GM20000 (cell line): ENCODE measurements around the gene PVR.
"Not testable (repeated sequence)": the region's sequence is repeated elsewhere in the genome, so short reads cannot be mapped to it uniquely, and the experiment has no call there.

Experiments
- DNase-seq: peaks from one replicate; pipeline ENCODE4 v3.0.0; 2012; ENCODE audit warnings: low spot score
- CTCF ChIP-seq: IDR thresholded peaks from 2 replicates; pipeline ENCODE4 v1.5.1; 2012; ENCODE audit warnings: mild to moderate bottlenecking, control low read depth; ENCODE audit errors: extremely low read depth, missing control alignments

The PVR gene

GRCh38 chr19:44628793-44629192 lies 14.9 kb upstream of the PVR start:
- no peak for TF ChIP-seq CTCF
- DNase-seq = no peak

GRCh38 chr19:44631611-44632010 lies 12.1 kb upstream of the PVR start:
- not testable (repeated sequence) for DNase-seq

GRCh38 chr19:44634058-44634457 lies 9.7 kb upstream of the PVR start:
- DNase-seq = not testable (repeated sequence)

- no peak for TF ChIP-seq CTCF
- DNase-seq = no peak
Measured at GRCh38 chr19:44634785-44635184, 8.9 kb upstream of the PVR start.

GRCh38 chr19:44635581-44636438 lies 7.9 kb upstream of the PVR start:
- no peak for TF ChIP-seq CTCF
- no peak for DNase-seq

- no peak for DNase-seq
- no peak for TF ChIP-seq CTCF
Measured at GRCh38 chr19:44636439-44637389, 7.0 kb upstream of the PVR start.

- no peak for TF ChIP-seq CTCF
- no peak for DNase-seq
Measured at GRCh38 chr19:44637390-44637764, 6.3 kb upstream of the PVR start.

- no peak for DNase-seq
- TF ChIP-seq CTCF = no peak
Measured at GRCh38 chr19:44640518-44640917, 3.2 kb upstream of the PVR start.
